ENCODE measurements around the gene TRIO. TPM values are rescaled to one million over a fixed set of nuclear protein-coding genes. Genes with fewer than 3 reads are reported as not detected.
"Not testable (repeated sequence)": the region's sequence is repeated elsewhere in the genome, so short reads cannot be mapped to it uniquely, and the experiment has no call there.

The TRIO gene
- total and polyA plus RNA-seq, 2 experiments from 2014 or later = 18.5 to 78.2 TPM

DNA sequence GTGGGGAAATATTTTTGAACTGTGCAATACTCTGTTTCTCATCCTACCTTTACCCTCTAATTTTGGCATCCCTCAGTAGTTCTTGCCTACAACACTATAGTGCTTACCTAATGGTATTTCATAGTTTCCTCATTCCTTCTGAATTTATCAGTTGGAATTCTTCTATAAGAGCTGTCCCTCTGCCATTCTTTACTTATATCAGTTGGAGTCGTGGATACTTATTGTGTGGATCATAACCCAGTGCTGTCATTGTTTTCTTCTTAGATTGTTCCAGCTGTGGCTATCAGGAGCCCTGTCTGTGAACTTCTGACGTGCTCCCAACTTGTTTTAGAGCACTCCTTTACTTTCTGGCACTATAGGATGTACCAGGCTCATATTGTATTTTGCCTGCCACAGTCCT lies 292.3 kb downstream of the TRIO start:
- Histone ChIP-seq H3K4me2 (no peak overlapping the region), H3K9me2 (replicated peaks; ENCODE audit: insufficient read depth) (no peaks in the 10 kb centered on the region), H3K9me3 (ENCODE audit: low read depth) (no peaks in the 10 kb centered on the region), H3K27me3 (no peaks in the 10 kb centered on the region), H3K27ac (no peak overlapping the region), H3K36me3 (replicated peaks; ENCODE audit: insufficient read depth, low read depth) (no peaks in the 10 kb centered on the region), H3K79me2 (no peaks in the 10 kb centered on the region), H2AFZ (no peak overlapping the region), H4K20me1 (ENCODE audit: insufficient read depth, poor library complexity, severe bottlenecking) (no peaks in the 10 kb centered on the region), H3K4me1 (ENCODE audit: insufficient read depth) (peaks cover 19% of the 10 kb centered on the region), H3K4me3 (no peak overlapping the region)
- TF ChIP-seq EZH2 (IDR thresholded peaks at IDR 0.05; ENCODE audit: borderline replicate concordance) = no peak
- TF ChIP-seq, protein P1, sequence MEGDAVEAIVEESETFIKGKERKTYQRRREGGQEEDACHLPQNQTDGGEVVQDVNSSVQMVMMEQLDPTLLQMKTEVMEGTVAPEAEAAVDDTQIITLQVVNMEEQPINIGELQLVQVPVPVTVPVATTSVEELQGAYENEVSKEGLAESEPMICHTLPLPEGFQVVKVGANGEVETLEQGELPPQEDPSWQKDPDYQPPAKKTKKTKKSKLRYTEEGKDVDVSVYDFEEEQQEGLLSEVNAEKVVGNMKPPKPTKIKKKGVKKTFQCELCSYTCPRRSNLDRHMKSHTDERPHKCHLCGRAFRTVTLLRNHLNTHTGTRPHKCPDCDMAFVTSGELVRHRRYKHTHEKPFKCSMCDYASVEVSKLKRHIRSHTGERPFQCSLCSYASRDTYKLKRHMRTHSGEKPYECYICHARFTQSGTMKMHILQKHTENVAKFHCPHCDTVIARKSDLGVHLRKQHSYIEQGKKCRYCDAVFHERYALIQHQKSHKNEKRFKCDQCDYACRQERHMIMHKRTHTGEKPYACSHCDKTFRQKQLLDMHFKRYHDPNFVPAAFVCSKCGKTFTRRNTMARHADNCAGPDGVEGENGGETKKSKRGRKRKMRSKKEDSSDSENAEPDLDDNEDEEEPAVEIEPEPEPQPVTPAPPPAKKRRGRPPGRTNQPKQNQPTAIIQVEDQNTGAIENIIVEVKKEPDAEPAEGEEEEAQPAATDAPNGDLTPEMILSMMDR (IDR thresholded peaks at IDR 0.05; ENCODE audit: poor library complexity) = no peak
- no peak for TF ChIP-seq EZH2phosphoT487 (IDR thresholded peaks at IDR 0.05; ENCODE audit: low read depth, severe bottlenecking, unreplicated experiment)
- WGBS (ENCODE audit: low lambda C conversion rate, missing lambda C conversion rate) = 89% methylated on average over 2 of the region's 2 CpGs
- no peak for DNase-seq (ENCODE audit: low spot score)

DNA sequence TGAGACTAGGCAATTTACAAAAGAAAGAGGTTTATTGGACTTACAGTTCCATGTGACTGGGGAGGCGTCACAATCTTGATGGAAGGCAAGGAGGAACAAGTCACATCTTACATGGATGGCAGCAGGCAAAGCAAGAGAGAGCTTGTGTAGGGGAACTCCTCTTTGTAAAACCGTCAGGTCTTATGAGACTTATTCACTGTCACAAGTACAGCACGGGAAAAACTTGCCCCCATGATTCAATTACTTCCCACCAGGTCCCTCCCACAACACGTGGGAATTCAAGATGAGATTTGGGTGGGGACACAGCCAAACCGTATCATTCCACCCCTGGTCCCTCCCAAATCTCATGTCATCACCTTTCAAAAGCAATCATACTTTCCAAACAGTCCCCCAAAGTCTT lies 293.0 kb downstream of the TRIO start:
- not testable (repeated sequence) for H3K4me2 ChIP-seq; H3K4me3 ChIP-seq; H3K9me3 ChIP-seq (ENCODE audit: low read depth); H3K27ac ChIP-seq; H3K9me2 ChIP-seq (replicated peaks; ENCODE audit: insufficient read depth); H3K36me3 ChIP-seq (replicated peaks; ENCODE audit: insufficient read depth, low read depth); H2AFZ ChIP-seq; H4K20me1 ChIP-seq (ENCODE audit: insufficient read depth, poor library complexity, severe bottlenecking); H3K79me2 ChIP-seq; H3K27me3 ChIP-seq; DNase-seq (ENCODE audit: low spot score)
- WGBS (ENCODE audit: low lambda C conversion rate, missing lambda C conversion rate) = 93% methylated on average over 5 of the region's 5 CpGs
- peaks cover 19% of the 10 kb centered on the region for H3K4me1 ChIP-seq (ENCODE audit: insufficient read depth)

DNA sequence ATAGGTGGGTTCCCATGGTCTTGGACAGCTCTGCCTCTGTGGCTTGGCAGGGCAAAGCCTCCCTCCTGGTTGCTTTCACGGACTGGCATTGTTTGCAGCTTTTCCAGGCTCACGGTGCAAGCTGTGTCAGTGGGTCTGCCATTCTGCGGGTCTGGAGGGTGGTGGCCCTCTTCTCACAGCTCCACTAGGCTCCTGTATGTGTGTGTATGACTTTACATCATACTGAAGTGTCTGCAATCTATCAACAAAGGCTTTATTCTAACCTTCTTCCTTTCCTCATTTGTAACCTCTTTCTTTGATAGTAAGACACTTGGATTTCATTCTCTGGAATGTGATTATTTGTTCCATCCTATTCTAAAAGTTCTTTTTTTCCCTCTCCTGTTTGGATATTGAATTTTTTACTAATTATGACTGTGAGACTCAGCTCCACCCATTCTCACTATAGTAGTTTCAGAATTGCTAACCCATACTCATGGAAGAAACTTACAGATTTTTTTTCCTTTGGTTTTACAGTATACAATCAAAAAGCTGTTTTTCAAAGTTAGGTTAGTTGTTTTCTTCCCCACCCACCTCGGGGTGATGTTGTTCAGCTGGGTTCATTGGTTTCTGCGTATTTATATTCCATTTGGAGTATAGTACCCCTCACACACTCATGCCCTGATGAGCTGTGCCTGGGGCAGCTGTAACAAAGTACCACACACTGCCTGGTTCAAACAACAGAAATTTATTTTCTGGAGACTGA lies 293.8 kb downstream of the TRIO start:
- Histone ChIP-seq H3K4me2 (no peak overlapping the region), H3K79me2 (no peaks in the 10 kb centered on the region), H3K36me3 (replicated peaks; ENCODE audit: insufficient read depth, low read depth) (no peaks in the 10 kb centered on the region), H4K20me1 (ENCODE audit: insufficient read depth, poor library complexity, severe bottlenecking) (no peaks in the 10 kb centered on the region), H3K4me3 (no peak overlapping the region), H3K27me3 (no peaks in the 10 kb centered on the region), H3K9me2 (replicated peaks; ENCODE audit: insufficient read depth) (no peaks in the 10 kb centered on the region), H3K4me1 (ENCODE audit: insufficient read depth) (peaks cover 16% of the 10 kb centered on the region), H2AFZ (no peak overlapping the region), H3K27ac (no peak overlapping the region), H3K9me3 (ENCODE audit: low read depth) (no peaks in the 10 kb centered on the region)
- TF ChIP-seq, protein P1 (IDR thresholded peaks at IDR 0.05; ENCODE audit: poor library complexity) = no peak
- TF ChIP-seq EZH2 (IDR thresholded peaks at IDR 0.05; ENCODE audit: borderline replicate concordance) (no peak), EZH2phosphoT487 (IDR thresholded peaks at IDR 0.05; ENCODE audit: low read depth, severe bottlenecking, unreplicated experiment) (no peak)
- WGBS (ENCODE audit: low lambda C conversion rate, missing lambda C conversion rate) = 92% methylated on average over 5 of the region's 5 CpGs
- DNase-seq (ENCODE audit: low spot score) = no peak

DNA sequence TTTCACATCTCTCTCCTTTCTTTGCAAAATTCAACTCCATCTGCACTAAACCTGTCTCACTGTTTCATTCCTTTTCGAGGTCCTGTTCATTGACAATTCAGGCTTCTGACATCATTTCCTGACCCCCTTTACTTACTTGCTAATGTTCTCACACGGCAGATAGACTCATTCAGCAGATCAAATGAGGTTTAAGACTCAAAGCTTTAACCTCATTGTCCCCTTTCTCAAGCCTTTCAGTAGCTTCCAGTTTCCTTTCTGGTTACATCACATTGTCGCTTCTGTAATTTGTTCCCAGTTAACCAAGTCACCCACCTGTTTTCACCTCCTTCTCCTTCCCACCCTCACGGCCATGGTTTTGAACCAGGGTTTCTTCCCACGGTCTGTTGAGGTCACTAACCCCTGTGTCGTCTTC lies 295.1 kb downstream of the TRIO start:
- Histone ChIP-seq H3K27me3 (no peaks in the 10 kb centered on the region), H3K4me1 (ENCODE audit: insufficient read depth) (peaks cover 5% of the 10 kb centered on the region), H3K4me2 (no peak overlapping the region), H2AFZ (no peak overlapping the region), H3K9me2 (replicated peaks; ENCODE audit: insufficient read depth) (no peaks in the 10 kb centered on the region), H3K79me2 (peaks cover 9% of the 10 kb centered on the region), H3K4me3 (no peak overlapping the region), H3K36me3 (replicated peaks; ENCODE audit: insufficient read depth, low read depth) (no peaks in the 10 kb centered on the region), H4K20me1 (ENCODE audit: insufficient read depth, poor library complexity, severe bottlenecking) (no peaks in the 10 kb centered on the region), H3K9me3 (ENCODE audit: low read depth) (no peaks in the 10 kb centered on the region), H3K27ac (no peak overlapping the region)
- DNase-seq (ENCODE audit: low spot score) = no peak
- TF ChIP-seq, protein P1 (IDR thresholded peaks at IDR 0.05; ENCODE audit: poor library complexity) = no peak
- TF ChIP-seq EZH2phosphoT487 (IDR thresholded peaks at IDR 0.05; ENCODE audit: low read depth, severe bottlenecking, unreplicated experiment) (no peak), EZH2 (IDR thresholded peaks at IDR 0.05; ENCODE audit: borderline replicate concordance) (no peak)
- WGBS (ENCODE audit: low lambda C conversion rate, missing lambda C conversion rate) = 93% methylated on average over 6 of the region's 6 CpGs
